ENCODE data around the gene CCDC54.
"Not testable (repeated sequence)": the region's sequence is repeated elsewhere in the genome, so short reads cannot be mapped to it uniquely, and the experiment has no call there.

The CCDC54 gene

GRCh38 chr3:107377151-107377550, at the start of gene CCDC54:
CCDC54 (plus strand) TSS chr3:107377439; CDS start chr3:107377588, 149 bp downstream.
- DNase-seq (ENCODE audit: low read depth, low spot score) = no peak

GRCh38 chr3:107328069-107328468, 49.2 kb upstream of the CCDC54 start:
- no peak for DNase-seq (ENCODE audit: low read depth, low spot score)

- no peak for DNase-seq (ENCODE audit: low read depth, low spot score)
Observed at GRCh38 chr3:107329088-107329487, 48.2 kb upstream of the CCDC54 start.

GRCh38 chr3:107339690-107340089, 37.5 kb upstream of the CCDC54 start:
- DNase-seq (ENCODE audit: low read depth, low spot score) = not testable (repeated sequence)

GRCh38 chr3:107344722-107345121, 32.5 kb upstream of the CCDC54 start:
- DNase-seq (ENCODE audit: low read depth, low spot score) = peak; percentile 37

- DNase-seq (ENCODE audit: low read depth, low spot score) = peak; percentile 49
Observed at GRCh38 chr3:107345822-107346405, 31.3 kb upstream of the CCDC54 start.

- no peak for DNase-seq (ENCODE audit: low read depth, low spot score)
Observed at GRCh38 chr3:107346564-107346963, 30.7 kb upstream of the CCDC54 start.

GRCh38 chr3:107347751-107348150, 29.5 kb upstream of the CCDC54 start:
- DNase-seq (ENCODE audit: low read depth, low spot score) = no peak

GRCh38 chr3:107356706-107357105, 20.5 kb upstream of the CCDC54 start:
- no peak for DNase-seq (ENCODE audit: low read depth, low spot score)

GRCh38 chr3:107361633-107362032, 15.6 kb upstream of the CCDC54 start:
- no peak for DNase-seq (ENCODE audit: low read depth, low spot score)

- DNase-seq (ENCODE audit: low read depth, low spot score) = no peak
Observed at GRCh38 chr3:107365051-107365450, 12.2 kb upstream of the CCDC54 start.

GRCh38 chr3:107366766-107367165, 10.5 kb upstream of the CCDC54 start:
- peak; percentile 61 for DNase-seq (ENCODE audit: low read depth, low spot score)

GRCh38 chr3:107367353-107367752, 9.9 kb upstream of the CCDC54 start:
- peak; percentile 85 for DNase-seq (ENCODE audit: low read depth, low spot score)

GRCh38 chr3:107368654-107369398, 8.4 kb upstream of the CCDC54 start:
- no peak for DNase-seq (ENCODE audit: low read depth, low spot score)

- no peak for DNase-seq (ENCODE audit: low read depth, low spot score)
Observed at GRCh38 chr3:107369791-107370190, 7.4 kb upstream of the CCDC54 start.

GRCh38 chr3:107370907-107371306, 6.3 kb upstream of the CCDC54 start:
- no peak for DNase-seq (ENCODE audit: low read depth, low spot score)

GRCh38 chr3:107372506-107372905, 4.7 kb upstream of the CCDC54 start:
- DNase-seq (ENCODE audit: low read depth, low spot score) = no peak

GRCh38 chr3:107373896-107374295, 3.3 kb upstream of the CCDC54 start:
- DNase-seq (ENCODE audit: low read depth, low spot score) = no peak

- no peak for DNase-seq (ENCODE audit: low read depth, low spot score)
Observed at GRCh38 chr3:107375682-107376081, 1.6 kb upstream of the CCDC54 start.

- no peak for DNase-seq (ENCODE audit: low read depth, low spot score)
Observed at GRCh38 chr3:107382631-107383030, 5.4 kb downstream of the CCDC54 start.

- no peak for DNase-seq (ENCODE audit: low read depth, low spot score)
Observed at GRCh38 chr3:107384428-107384827, 7.2 kb downstream of the CCDC54 start.

- DNase-seq (ENCODE audit: low read depth, low spot score) = no peak
Observed at GRCh38 chr3:107384907-107385306, 7.7 kb downstream of the CCDC54 start.

- no peak for DNase-seq (ENCODE audit: low read depth, low spot score)
Observed at GRCh38 chr3:107387555-107387954, 10.3 kb downstream of the CCDC54 start.

Data from astrocyte of the hippocampus (primary cell).